ENCODE results near the gene IRF2BPL.

IRF2BPL gene

GRCh38 chr14:77062261-77062660 lies 33.8 kb upstream of the IRF2BPL start:
- no peak for TF ChIP-seq POLR2A (IDR thresholded peaks at IDR 0.05; ENCODE audit: low read depth, low read length)
- DNase-seq (ENCODE audit: insufficient read length, low spot score) (no peak), FAIRE-seq (no peak)

- DNase-seq (ENCODE audit: insufficient read length, low spot score), result no peak
- TF ChIP-seq POLR2A (IDR thresholded peaks at IDR 0.05; ENCODE audit: low read depth, low read length), result no peak
- no peak for FAIRE-seq
These were observed 33.2 kb upstream of the IRF2BPL start for GRCh38 chr14:77061630-77062257.

GRCh38 chr14:77059276-77059915 lies 30.9 kb upstream of the IRF2BPL start:
- FAIRE-seq (peak; percentile 89), DNase-seq (ENCODE audit: insufficient read length, low spot score) (peak; percentile 79)
- TF ChIP-seq POLR2A (IDR thresholded peaks at IDR 0.05; ENCODE audit: low read depth, low read length), result no peak

- DNase-seq (ENCODE audit: insufficient read length, low spot score) (no peak), FAIRE-seq (no peak)
- TF ChIP-seq POLR2A (IDR thresholded peaks at IDR 0.05; ENCODE audit: low read depth, low read length), result no peak
These were observed 30.3 kb upstream of the IRF2BPL start for GRCh38 chr14:77058785-77059184.

GRCh38 chr14:77058117-77058516 lies 29.6 kb upstream of the IRF2BPL start:
- DNase-seq (ENCODE audit: insufficient read length, low spot score), result no peak
- no peak for TF ChIP-seq POLR2A (IDR thresholded peaks at IDR 0.05; ENCODE audit: low read depth, low read length)
- FAIRE-seq, result no peak

GRCh38 chr14:77055981-77056380 lies 27.5 kb upstream of the IRF2BPL start:
- FAIRE-seq (no peak), DNase-seq (ENCODE audit: insufficient read length, low spot score) (no peak)
- TF ChIP-seq POLR2A (IDR thresholded peaks at IDR 0.05; ENCODE audit: low read depth, low read length), result no peak

GRCh38 chr14:77055306-77055705 lies 26.8 kb upstream of the IRF2BPL start:
- no peak for TF ChIP-seq POLR2A (IDR thresholded peaks at IDR 0.05; ENCODE audit: low read depth, low read length)
- FAIRE-seq (no peak), DNase-seq (ENCODE audit: insufficient read length, low spot score) (no peak)

GRCh38 chr14:77053046-77053841 lies 24.7 kb upstream of the IRF2BPL start:
- no peak for TF ChIP-seq POLR2A (IDR thresholded peaks at IDR 0.05; ENCODE audit: low read depth, low read length)
- FAIRE-seq (no peak), DNase-seq (ENCODE audit: insufficient read length, low spot score) (no peak)

GRCh38 chr14:77052281-77053044 lies 24.0 kb upstream of the IRF2BPL start:
- FAIRE-seq (no peak), DNase-seq (ENCODE audit: insufficient read length, low spot score) (no peak)
- no peak for TF ChIP-seq POLR2A (IDR thresholded peaks at IDR 0.05; ENCODE audit: low read depth, low read length)

- FAIRE-seq (no peak), DNase-seq (ENCODE audit: insufficient read length, low spot score) (no peak)
- TF ChIP-seq POLR2A (IDR thresholded peaks at IDR 0.05; ENCODE audit: low read depth, low read length), result no peak
These were observed 22.6 kb upstream of the IRF2BPL start for GRCh38 chr14:77051116-77051515.

GRCh38 chr14:77046721-77047120 lies 18.2 kb upstream of the IRF2BPL start:
- DNase-seq (ENCODE audit: insufficient read length, low spot score) (no peak), FAIRE-seq (no peak)
- no peak for TF ChIP-seq POLR2A (IDR thresholded peaks at IDR 0.05; ENCODE audit: low read depth, low read length)

GRCh38 chr14:77045238-77046162 lies 17.0 kb upstream of the IRF2BPL start:
- DNase-seq (ENCODE audit: insufficient read length, low spot score) (no peak), FAIRE-seq (no peak)
- TF ChIP-seq POLR2A (IDR thresholded peaks at IDR 0.05; ENCODE audit: low read depth, low read length), result no peak

- DNase-seq (ENCODE audit: insufficient read length, low spot score) (no peak), FAIRE-seq (no peak)
- no peak for TF ChIP-seq POLR2A (IDR thresholded peaks at IDR 0.05; ENCODE audit: low read depth, low read length)
These were observed 16.3 kb upstream of the IRF2BPL start for GRCh38 chr14:77044783-77045237.

All from H54 (cell line).